Kidney (tissue), 14 donors: ENCODE results near the gene EML6. TPM values are rescaled to one million over a fixed set of nuclear protein-coding genes. Genes with fewer than 3 reads are reported as not detected.

Experiments used
- DNase-seq, 5 donors: peaks; one replicate each; pipeline ENCODE4 v3.0.0-alpha.2; 2013 to 2020
- FAIRE-seq: peaks from 2 replicates; lab custom pipeline; 2012; peaks lifted over from hg19 to GRCh38; lab: Jason Lieb, UNC
- H3K27ac ChIP-seq, 2 donors: one replicate each; pipeline ENCODE4 v1.7.0; 2013; ENCODE audit warnings: low read depth in 2 of 2, low read length in 2 of 2, inconsistent platforms in 1 of 2
- H3K27me3 ChIP-seq: one replicate; pipeline ENCODE4 v1.7.1; 2013; ENCODE audit warnings: low read length, inconsistent platforms; ENCODE audit not compliant: control insufficient read depth, insufficient read depth
- H3K36me3 ChIP-seq, 3 donors: one replicate each; pipeline versions ENCODE4 v1.7.0 to v1.7.1; 2013; ENCODE audit warnings: low read length in 3 of 3, control low read depth in 1 of 3, inconsistent platforms in 1 of 3; ENCODE audit not compliant: insufficient read depth in 3 of 3, control insufficient read depth in 2 of 3
- H3K4me1 ChIP-seq, 3 donors: one replicate each; pipeline versions ENCODE4 v1.7.0 to v1.7.1; 2013; ENCODE audit warnings: low read length in 3 of 3, inconsistent platforms in 1 of 3, low read depth in 1 of 3; ENCODE audit not compliant: control insufficient read depth in 2 of 3, insufficient read depth in 2 of 3
- H3K4me3 ChIP-seq, 3 donors: one replicate each; pipeline versions ENCODE4 v1.7.0 to v1.8.1; 2013; ENCODE audit warnings: low read length in 3 of 3, control low read depth in 1 of 3, inconsistent platforms in 1 of 3
- H3K9ac ChIP-seq, 3 donors: one replicate each; pipeline versions ENCODE4 v1.7.0 to v1.7.1; 2013; ENCODE audit warnings: low read length in 3 of 3, control low read depth in 1 of 3, inconsistent platforms in 1 of 3
- H3K9me3 ChIP-seq, 3 donors: one replicate each; pipeline versions ENCODE4 v1.7.0 to v1.7.1; 2013; ENCODE audit warnings: low read length in 3 of 3, control low read depth in 1 of 3, inconsistent platforms in 1 of 3; ENCODE audit not compliant: control insufficient read depth in 2 of 3, insufficient read depth in 1 of 3
- CTCF ChIP-seq: IDR thresholded peaks from 3 replicates; pipeline ENCODE4 v1.5.1; 2012; ENCODE audit warnings: mild to moderate bottlenecking, moderate library complexity, borderline replicate concordance; ENCODE audit not compliant: insufficient read depth; ENCODE audit errors: extremely low read depth
- intact Hi-C: fragments of 100-400 bp; cut with DNase I; formaldehyde crosslinking; loops from one replicate; pipeline ENCODE4 v1.11.1; 2022
- polyA plus RNA-seq: library from polyadenylated mRNA; stranded (reverse); fragments of 350-450 nt; fragmentation: Illumina TruSeq; extraction: RNeasy Lipid Tissue Mini Kit (QIAGEN cat#74804); gene quantifications from one replicate; pipeline ENCODE4 v1.2.3, GENCODE V29; 2014; ENCODE audit warnings: low read depth, low replicate concordance; ENCODE audit not compliant: insufficient read depth
- total RNA-seq: library from RNA; stranded (reverse); fragmentation: NEBNext Ultra II Directional; extraction: Animal tissue kit (Norgen Biotek cat#: 25700); gene quantifications from one replicate; pipeline ENCODE4 v1.2.1, GENCODE V29; 2021
- donor health status: control.
- donor health status: control.
- donor health status: control.
- donor health status: control.
- donor health status: control.
- donor health status: DM: yes; HTN: yes; CAD: no.
- donor health status: Normal renal cell carcinoma (clear cell type).

Gene EML6
- total and polyA plus RNA-seq, 2 donors from 2014 or later: 1.7 to 3.1 TPM

GRCh38 chr2:54676656-54677055 lies 46.8 kb upstream of the EML6 start:
- FAIRE-seq (no peak), DNase-seq (no peak)
- TF ChIP-seq CTCF: no peak
- Histone ChIP-seq H3K9ac (no peak overlapping the region), H3K9me3 (no peaks in the 10 kb centered on the region), H3K27ac (no peak overlapping the region), H3K4me3 (no peak overlapping the region), H3K36me3 (no peaks in the 10 kb centered on the region), H3K4me1 (peaks cover 0 to 17% (median 16%) of the 10 kb centered on the region in 3 donors), H3K27me3 (no peaks in the 10 kb centered on the region)
- intact Hi-C loops: no loop called here

- H3K36me3 ChIP-seq: no peaks in the 10 kb centered on the region
- no peaks in the 10 kb centered on the region for H3K27me3 ChIP-seq
- intact Hi-C loops: no loop called here
- no peaks in the 10 kb centered on the region for H3K9me3 ChIP-seq
- FAIRE-seq: no peak
- H3K4me1 ChIP-seq: peaks cover 0 to 15% (median 9%) of the 10 kb centered on the region in 3 donors
- no peak overlapping the region for H3K4me3 ChIP-seq
- H3K9ac ChIP-seq: no peak overlapping the region
- no peak for TF ChIP-seq CTCF
- DNase-seq: no peak
- no peak overlapping the region for H3K27ac ChIP-seq
These were observed 45.8 kb upstream of the EML6 start for GRCh38 chr2:54677476-54678265.

- Histone ChIP-seq H3K4me1 (peaks cover 0 to 6% (median 5%) of the 10 kb centered on the region in 3 donors), H3K27me3 (no peaks in the 10 kb centered on the region), H3K9me3 (no peaks in the 10 kb centered on the region), H3K9ac (no peak overlapping the region), H3K36me3 (no peaks in the 10 kb centered on the region), H3K4me3 (no peak overlapping the region), H3K27ac (no peak overlapping the region)
- DNase-seq (no peak), FAIRE-seq (no peak)
- no peak for TF ChIP-seq CTCF
- intact Hi-C loops: no loop called here
These were observed 44.7 kb upstream of the EML6 start for GRCh38 chr2:54678719-54679118.
